ENCODE measurements around the gene DCAF4.
A peak's percentile ranks its signal among the peaks of the same experiment; 100 is the strongest.

DCAF4 gene

GRCh38 chr14:72916174-72916573, 10.1 kb upstream of the DCAF4 start:
- no peaks in the 10 kb centered on the region for H3K36me3 ChIP-seq
- H3K4me3 ChIP-seq (ENCODE audit: low read depth, low read length) = no peak overlapping the region
- no peak for DNase-seq
- no peaks in the 10 kb centered on the region for H3K27me3 ChIP-seq (ENCODE audit: insufficient read depth, low read depth, severe bottlenecking)
- no peak for TF ChIP-seq CTCF (IDR thresholded peaks at IDR 0.05; ENCODE audit: low read depth, low read length)
- H3K9me3 ChIP-seq (ENCODE audit: severe bottlenecking) = no peaks in the 10 kb centered on the region
- H3K27ac ChIP-seq = no peak overlapping the region

DNA sequence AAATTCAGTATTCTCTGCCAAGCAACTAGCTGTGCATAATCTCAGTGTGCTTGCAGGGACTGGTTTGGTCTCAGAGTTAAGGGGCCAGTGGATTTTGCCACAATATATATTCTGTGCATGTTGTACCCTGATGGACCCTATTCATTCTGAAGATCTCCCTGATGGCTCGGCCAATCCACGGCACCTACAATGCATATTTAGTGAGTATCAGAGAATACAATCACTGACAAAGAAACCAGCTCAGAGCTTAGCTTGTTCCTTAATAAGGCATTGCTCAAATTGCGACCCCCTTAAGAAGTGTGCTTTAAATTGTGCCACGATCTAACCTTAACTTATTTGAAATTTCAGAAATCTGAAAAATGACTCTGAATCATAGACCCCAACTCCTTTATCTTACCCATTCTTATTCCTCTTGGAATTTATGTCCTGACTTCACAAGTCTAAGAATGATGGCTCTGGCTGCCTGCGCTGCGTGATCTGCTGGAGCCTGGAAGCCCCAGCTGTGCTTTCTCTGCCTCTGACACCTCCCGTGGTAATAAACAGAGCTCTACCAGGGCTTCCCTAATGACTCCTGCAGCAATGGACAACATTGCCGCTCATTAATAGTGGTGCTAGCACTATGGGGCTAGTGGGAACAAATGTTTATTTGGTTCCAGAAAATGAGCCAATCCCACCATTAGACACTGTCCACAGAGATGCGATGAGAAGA, 9.0 kb upstream of the DCAF4 start:
- Histone ChIP-seq H3K27me3 (ENCODE audit: insufficient read depth, low read depth, severe bottlenecking) (no peaks in the 10 kb centered on the region), H3K27ac (no peak overlapping the region), H3K36me3 (no peaks in the 10 kb centered on the region), H3K9me3 (ENCODE audit: severe bottlenecking) (no peaks in the 10 kb centered on the region), H3K4me3 (ENCODE audit: low read depth, low read length) (no peak overlapping the region)
- TF ChIP-seq CTCF (IDR thresholded peaks at IDR 0.05; ENCODE audit: low read depth, low read length) = no peak
- DNase-seq = no peak

- Histone ChIP-seq H3K4me3 (ENCODE audit: low read depth, low read length) (no peak overlapping the region), H3K27ac (no peak overlapping the region), H3K27me3 (ENCODE audit: insufficient read depth, low read depth, severe bottlenecking) (no peaks in the 10 kb centered on the region), H3K9me3 (ENCODE audit: severe bottlenecking) (no peaks in the 10 kb centered on the region), H3K36me3 (no peaks in the 10 kb centered on the region)
- TF ChIP-seq CTCF (IDR thresholded peaks at IDR 0.05; ENCODE audit: low read depth, low read length) = peak; percentile 17; the same call in 1 of the 2 replicates
- DNase-seq = no peak
Observed at GRCh38 chr14:72920008-72920407, 6.3 kb upstream of the DCAF4 start.

- H3K4me3 ChIP-seq (ENCODE audit: low read depth, low read length) = no peak overlapping the region
- H3K9me3 ChIP-seq (ENCODE audit: severe bottlenecking) = no peaks in the 10 kb centered on the region
- TF ChIP-seq CTCF (IDR thresholded peaks at IDR 0.05; ENCODE audit: low read depth, low read length) = no peak
- no peak overlapping the region for H3K27ac ChIP-seq
- DNase-seq = no peak
- H3K36me3 ChIP-seq = no peaks in the 10 kb centered on the region
- H3K27me3 ChIP-seq (ENCODE audit: insufficient read depth, low read depth, severe bottlenecking) = no peaks in the 10 kb centered on the region
Observed at GRCh38 chr14:72921396-72921795, 4.9 kb upstream of the DCAF4 start.

DNA sequence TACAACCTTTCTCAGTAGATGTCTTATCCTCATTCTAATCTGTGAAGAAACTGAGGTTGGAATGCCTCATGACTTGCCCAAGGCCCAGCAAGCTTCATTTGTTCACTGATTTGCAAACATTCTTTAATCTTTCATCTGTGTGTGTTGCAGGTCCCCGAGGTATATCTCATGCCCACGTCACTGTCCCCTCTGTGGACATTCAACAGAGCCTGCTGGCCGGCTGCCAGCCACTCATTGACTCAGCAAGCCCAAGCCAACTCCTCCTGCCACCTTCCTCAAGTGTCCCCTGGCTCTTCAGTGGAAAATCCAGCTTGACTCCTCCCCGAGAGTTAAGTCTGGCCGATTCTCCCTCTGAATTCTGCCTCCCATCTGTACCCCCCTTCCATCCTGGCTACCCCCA, 1.9 kb upstream of the DCAF4 start:
- Histone ChIP-seq H3K36me3 (no peaks in the 10 kb centered on the region), H3K27me3 (ENCODE audit: insufficient read depth, low read depth, severe bottlenecking) (no peaks in the 10 kb centered on the region), H3K27ac (no peak overlapping the region), H3K4me3 (ENCODE audit: low read depth, low read length) (no peak overlapping the region), H3K9me3 (ENCODE audit: severe bottlenecking) (no peaks in the 10 kb centered on the region)
- no peak for TF ChIP-seq CTCF (IDR thresholded peaks at IDR 0.05; ENCODE audit: low read depth, low read length)
- no peak for DNase-seq
